ENCODE results near the gene TOMM34.

TOMM34 gene

GRCh38 chr20:44924541-44924940 lies 35.7 kb downstream of the TOMM34 start:
- DNase-seq (ENCODE audit: low spot score) = no peak
- in situ Hi-C loops (cut with MboI; ENCODE audit: low pct_unique_long_range_greater_than_20kb, low sequenced_read_pairs, unreplicated experiment) = no loop called here
- TF ChIP-seq CTCF (IDR thresholded peaks at IDR 0.05; ENCODE audit: extremely low read depth, insufficient read depth, missing control alignments) = no peak

- no peak for DNase-seq (ENCODE audit: low spot score)
- in situ Hi-C loops (cut with MboI; ENCODE audit: low pct_unique_long_range_greater_than_20kb, low sequenced_read_pairs, unreplicated experiment) = no loop called here
- TF ChIP-seq CTCF (IDR thresholded peaks at IDR 0.05; ENCODE audit: extremely low read depth, insufficient read depth, missing control alignments) = no peak
Observed at GRCh38 chr20:44921447-44921846, 38.8 kb downstream of the TOMM34 start.

- no peak for TF ChIP-seq CTCF (IDR thresholded peaks at IDR 0.05; ENCODE audit: extremely low read depth, insufficient read depth, missing control alignments)
Observed at GRCh38 chr20:44918761-44919160, 41.4 kb downstream of the TOMM34 start.

GRCh38 chr20:44918342-44918741 lies 41.9 kb downstream of the TOMM34 start:
- DNase-seq (ENCODE audit: low spot score) = no peak
- TF ChIP-seq CTCF (IDR thresholded peaks at IDR 0.05; ENCODE audit: extremely low read depth, insufficient read depth, missing control alignments) = no peak
- in situ Hi-C loops (cut with MboI; ENCODE audit: low pct_unique_long_range_greater_than_20kb, low sequenced_read_pairs, unreplicated experiment) = no loop called here

More at GRCh38 chr20:44918761-44919160, 41.4 kb downstream of the TOMM34 start:
- DNase-seq (ENCODE audit: low spot score) = no peak
- in situ Hi-C loops (cut with MboI; ENCODE audit: low pct_unique_long_range_greater_than_20kb, low sequenced_read_pairs, unreplicated experiment) = no loop called here

- in situ Hi-C loops (cut with MboI; ENCODE audit: low pct_unique_long_range_greater_than_20kb, low sequenced_read_pairs, unreplicated experiment) = no loop called here
- DNase-seq (ENCODE audit: low spot score) = no peak
- TF ChIP-seq CTCF (IDR thresholded peaks at IDR 0.05; ENCODE audit: extremely low read depth, insufficient read depth, missing control alignments) = no peak
Observed at GRCh38 chr20:44917399-44917798, 42.8 kb downstream of the TOMM34 start.

- DNase-seq (ENCODE audit: low spot score) = no peak
- TF ChIP-seq CTCF (IDR thresholded peaks at IDR 0.05; ENCODE audit: extremely low read depth, insufficient read depth, missing control alignments) = no peak
- in situ Hi-C loops (cut with MboI; ENCODE audit: low pct_unique_long_range_greater_than_20kb, low sequenced_read_pairs, unreplicated experiment) = no loop called here
Observed at GRCh38 chr20:44916586-44916985, 43.6 kb downstream of the TOMM34 start.

GRCh38 chr20:44914924-44915323 lies 45.3 kb downstream of the TOMM34 start:
- in situ Hi-C loops (cut with MboI; ENCODE audit: low pct_unique_long_range_greater_than_20kb, low sequenced_read_pairs, unreplicated experiment) = no loop called here
- no peak for TF ChIP-seq CTCF (IDR thresholded peaks at IDR 0.05; ENCODE audit: extremely low read depth, insufficient read depth, missing control alignments)
- DNase-seq (ENCODE audit: low spot score) = no peak

Measured in GM13977 (cell line).